ENCODE measurements around the gene PUDP. TPM values are rescaled to one million over a fixed set of nuclear protein-coding genes. Genes with fewer than 3 reads are reported as not detected.
"Not testable (repeated sequence)": the region's sequence is repeated elsewhere in the genome, so short reads cannot be mapped to it uniquely, and the experiment has no call there.

Gene PUDP
- polyA plus RNA-seq (ENCODE audit: insufficient read length in 4 of 4) = 10 to 100 TPM; 18.4 to 25.8 (median 21.4) TPM

DNA sequence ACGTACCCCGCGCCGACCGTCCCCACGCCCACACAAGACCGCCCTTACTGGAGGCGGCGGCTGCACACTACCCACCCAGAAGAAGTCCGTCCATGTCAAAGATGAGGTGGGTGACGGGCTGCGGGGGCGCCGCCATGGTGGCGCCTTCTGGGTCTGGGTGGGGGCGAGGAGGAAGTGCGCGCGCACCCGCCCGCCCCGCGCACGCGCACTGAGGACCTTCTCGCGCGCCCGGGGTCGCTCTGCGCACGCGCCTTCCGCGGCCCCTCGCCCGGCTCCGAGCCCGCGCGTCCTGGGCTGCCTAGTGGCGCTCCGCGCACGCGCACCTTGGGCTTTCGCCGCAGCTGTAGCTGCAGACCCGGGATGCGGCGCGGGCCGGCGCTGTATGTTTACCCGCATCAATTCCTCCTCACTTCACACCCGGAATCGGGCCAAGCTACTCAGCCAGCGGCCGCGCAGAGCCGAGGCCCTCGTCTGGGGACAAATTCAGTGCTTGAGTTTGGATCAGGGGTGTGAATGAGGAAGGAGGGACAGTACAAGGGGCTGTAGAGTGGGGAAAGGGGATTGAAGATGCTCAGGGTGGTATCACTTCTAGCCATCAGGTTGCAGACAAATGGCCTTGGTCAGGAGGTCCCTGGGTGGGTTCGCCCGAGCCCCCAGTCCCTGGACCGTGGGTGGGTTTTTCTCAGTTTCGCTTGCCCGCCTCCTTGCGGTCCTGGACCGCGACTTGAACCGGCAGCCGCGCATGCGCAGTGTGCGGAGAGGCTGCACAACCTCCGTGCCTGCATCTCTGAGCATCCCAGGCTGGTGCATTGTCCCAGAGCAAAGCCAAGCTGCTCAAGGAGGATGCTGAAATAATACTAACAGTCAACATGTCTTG lies at the start of gene PUDP:
Gene PUDP (minus strand): TSS at position 176 of the 877 bp plus-strand sequence. CDS start 40 bp downstream, at position 136.
- DNase-seq (ENCODE audit: low read depth in 4 of 4, low spot score in 2 of 4) = peak in 3 of 4 donors; percentile 50 to 62 (median 54)

DNA sequence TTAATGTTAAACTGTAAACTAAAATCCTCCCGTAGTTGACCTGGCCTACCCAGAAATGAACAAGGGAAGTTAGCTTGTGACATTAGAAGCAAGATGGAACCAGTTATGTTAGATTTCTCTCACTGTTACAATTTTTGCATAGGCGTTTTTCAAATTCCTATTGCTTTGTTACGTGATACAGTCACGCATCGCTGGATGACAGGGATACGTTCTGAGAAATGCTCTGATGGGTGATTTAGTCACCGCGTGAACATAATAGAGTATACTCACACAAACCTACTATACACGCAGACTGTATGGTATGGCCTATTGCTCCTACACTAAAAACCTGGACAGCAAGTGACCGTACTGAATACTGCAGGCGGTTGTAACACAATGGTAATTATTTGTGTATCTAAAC lies 46.7 kb upstream of the PUDP start:
- no peak for DNase-seq (ENCODE audit: low read depth in 4 of 4, low spot score in 2 of 4)

DNA sequence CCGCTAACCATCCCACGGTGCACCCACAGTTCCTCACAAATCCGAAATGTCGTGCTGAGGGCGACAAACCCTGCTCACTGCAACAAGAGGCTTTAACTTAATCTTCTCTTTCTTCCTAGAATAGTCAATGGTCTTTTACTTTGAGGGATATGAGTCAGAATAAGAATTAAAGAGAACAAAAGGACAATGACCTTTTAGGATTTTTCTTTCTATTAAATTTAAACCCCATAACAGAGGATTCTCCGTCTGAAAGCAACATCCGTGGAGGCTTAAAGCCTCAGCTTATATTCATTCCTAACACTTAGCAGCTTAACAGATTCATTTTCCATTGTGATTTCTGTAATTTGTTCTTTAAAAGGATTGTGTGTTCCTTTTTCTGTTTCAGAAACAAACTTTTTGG lies 44.9 kb upstream of the PUDP start:
- no peak for DNase-seq (ENCODE audit: low read depth in 4 of 4, low spot score in 2 of 4)

GRCh38 chrX:7191681-7192110 lies 43.7 kb upstream of the PUDP start:
- DNase-seq (ENCODE audit: low read depth in 4 of 4, low spot score in 2 of 4) = no peak

- DNase-seq (ENCODE audit: low read depth in 4 of 4, low spot score in 2 of 4) = no peak
Measured at GRCh38 chrX:7190157-7190556, 42.2 kb upstream of the PUDP start.

DNA sequence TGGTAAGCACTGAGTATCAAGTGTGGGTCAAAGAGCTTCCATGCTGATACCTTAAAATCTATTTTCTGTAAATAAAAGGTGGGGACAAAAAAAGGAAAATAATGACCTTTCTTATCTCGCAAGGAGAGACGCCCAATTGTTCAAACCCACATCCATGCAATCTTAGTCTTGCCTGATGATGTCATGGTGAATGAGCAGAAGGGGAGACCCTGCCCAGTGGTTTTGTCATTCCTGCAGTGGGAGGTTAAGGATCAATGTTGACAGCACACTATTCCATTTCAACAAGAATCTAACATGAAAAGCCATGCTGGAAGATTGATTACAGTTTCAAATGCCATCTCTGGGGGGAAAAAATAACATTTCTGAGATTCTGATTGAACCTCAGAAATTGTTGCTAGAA lies 40.7 kb upstream of the PUDP start:
- DNase-seq (ENCODE audit: low read depth in 4 of 4, low spot score in 2 of 4) = no peak

DNA sequence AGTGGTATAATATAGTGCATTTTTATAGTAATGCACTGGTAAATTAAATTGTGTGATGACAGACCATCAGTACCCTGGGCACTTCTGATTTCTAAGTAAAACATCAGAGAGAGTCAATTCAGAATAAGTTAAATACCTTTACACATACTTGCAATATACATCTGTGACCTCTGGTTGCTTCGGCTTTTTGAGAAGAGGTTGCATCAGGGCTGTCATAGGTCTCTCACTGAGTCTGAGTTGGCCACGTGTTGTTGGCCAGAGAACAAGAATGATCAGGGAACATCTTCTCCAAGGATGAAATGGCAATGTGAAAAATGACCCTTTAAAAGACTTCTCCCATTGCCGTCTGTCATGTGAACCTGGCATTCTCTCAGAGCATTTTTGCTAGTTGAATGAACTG lies 36.9 kb upstream of the PUDP start:
- DNase-seq (ENCODE audit: low read depth in 4 of 4, low spot score in 2 of 4) = no peak

GRCh38 chrX:7179446-7179845 lies 31.5 kb upstream of the PUDP start:
- DNase-seq (ENCODE audit: low read depth in 4 of 4, low spot score in 2 of 4) = no peak

- not testable (repeated sequence) for DNase-seq (ENCODE audit: low read depth in 4 of 4, low spot score in 2 of 4)
Measured at GRCh38 chrX:7178859-7179258, 30.9 kb upstream of the PUDP start.

DNA sequence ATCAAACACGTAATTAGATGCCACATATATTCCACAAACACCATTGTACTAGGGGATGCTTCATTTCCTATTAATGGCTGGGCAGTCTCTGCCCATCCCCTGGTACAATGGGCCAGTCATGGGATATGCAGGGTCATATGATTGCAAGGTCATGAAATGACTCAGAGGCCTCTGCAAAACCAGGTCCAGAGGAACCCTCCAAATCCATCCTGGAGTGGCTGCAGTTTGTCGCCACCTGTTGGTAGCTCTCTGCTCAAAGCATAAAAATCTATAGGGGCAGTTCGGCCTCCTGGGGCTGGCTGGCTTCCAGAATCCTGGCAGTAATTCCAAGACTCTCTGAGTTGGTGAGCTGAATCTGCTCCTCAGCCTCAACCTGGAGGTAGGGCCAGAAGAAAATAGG lies 22.9 kb upstream of the PUDP start:
- DNase-seq (ENCODE audit: low read depth in 4 of 4, low spot score in 2 of 4) = no peak

- no peak for DNase-seq (ENCODE audit: low read depth in 4 of 4, low spot score in 2 of 4)
Measured at GRCh38 chrX:7169627-7170026, 21.7 kb upstream of the PUDP start.

DNA sequence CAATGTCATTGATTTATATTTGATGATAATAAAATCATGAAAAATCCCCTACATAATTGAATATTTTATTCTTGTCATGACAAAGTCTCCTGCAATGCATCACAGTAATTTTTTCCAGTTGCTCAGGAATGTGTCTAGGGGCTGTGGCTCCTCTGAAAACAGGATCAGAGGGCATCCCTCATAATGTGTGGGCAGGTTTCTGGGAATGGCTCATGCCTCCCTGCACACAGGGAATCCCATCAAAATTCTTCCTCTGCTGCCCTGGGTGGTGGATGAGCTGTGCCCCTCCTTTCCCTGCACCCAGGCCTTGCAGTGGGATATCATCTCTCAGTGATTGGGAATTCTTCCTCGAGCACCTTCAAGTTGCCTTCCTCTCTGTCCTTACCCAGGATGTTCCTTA lies 20.4 kb upstream of the PUDP start:
- no peak for DNase-seq (ENCODE audit: low read depth in 4 of 4, low spot score in 2 of 4)

DNA sequence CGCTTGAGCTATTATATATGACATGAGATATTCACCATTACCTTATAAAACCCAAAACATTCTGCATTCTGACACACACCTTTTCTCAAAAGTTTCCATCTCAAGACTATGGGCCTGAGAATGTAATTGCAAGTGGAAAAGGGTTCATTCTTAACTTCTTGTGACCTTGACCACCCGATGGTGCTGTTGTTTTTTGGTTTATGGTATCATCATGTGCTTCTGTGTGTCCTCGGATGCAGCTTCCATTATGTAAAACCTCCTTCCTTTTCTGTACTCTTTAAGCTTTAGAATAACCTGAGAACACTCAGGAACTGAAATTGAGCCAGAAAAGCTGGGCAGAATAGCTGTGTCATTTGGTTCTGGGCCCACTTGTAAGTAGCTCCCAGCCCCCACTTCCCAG lies 16.2 kb upstream of the PUDP start:
- no peak for DNase-seq (ENCODE audit: low read depth in 4 of 4, low spot score in 2 of 4)

DNA sequence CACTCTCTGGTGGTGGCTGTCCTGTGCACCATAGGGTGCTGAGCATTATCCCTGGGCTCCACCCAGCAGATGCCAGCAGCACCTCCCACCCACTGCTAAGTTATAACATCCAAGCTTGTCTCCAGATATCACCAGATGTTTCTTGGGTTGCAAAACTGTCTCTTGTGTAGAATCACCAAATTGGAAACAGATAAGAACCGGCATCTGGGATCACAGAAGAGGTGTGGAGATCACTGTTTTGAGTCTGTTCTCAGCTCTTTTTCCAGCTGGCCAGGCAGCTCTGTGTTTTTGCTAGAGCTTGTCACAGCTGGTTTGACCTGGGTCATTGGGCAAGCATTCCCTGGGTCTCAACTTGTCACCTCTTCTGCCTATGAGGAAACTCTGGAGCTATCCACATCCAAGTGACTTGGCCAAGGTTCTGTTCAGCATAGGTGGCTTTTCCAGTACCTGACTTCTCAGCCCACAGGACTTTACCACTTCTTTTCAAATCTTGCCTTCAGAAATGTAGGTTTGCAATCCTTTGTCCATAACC lies 15.3 kb upstream of the PUDP start:
- DNase-seq (ENCODE audit: low read depth in 4 of 4, low spot score in 2 of 4) = no peak

- DNase-seq (ENCODE audit: low read depth in 4 of 4, low spot score in 2 of 4) = no peak
Measured at GRCh38 chrX:7159149-7159861, 11.4 kb upstream of the PUDP start.

- DNase-seq (ENCODE audit: low read depth in 4 of 4, low spot score in 2 of 4) = no peak
Measured at GRCh38 chrX:7158468-7158990, 10.6 kb upstream of the PUDP start.

- DNase-seq (ENCODE audit: low read depth in 4 of 4, low spot score in 2 of 4) = no peak
Measured at GRCh38 chrX:7156879-7157278, 8.9 kb upstream of the PUDP start.

DNA sequence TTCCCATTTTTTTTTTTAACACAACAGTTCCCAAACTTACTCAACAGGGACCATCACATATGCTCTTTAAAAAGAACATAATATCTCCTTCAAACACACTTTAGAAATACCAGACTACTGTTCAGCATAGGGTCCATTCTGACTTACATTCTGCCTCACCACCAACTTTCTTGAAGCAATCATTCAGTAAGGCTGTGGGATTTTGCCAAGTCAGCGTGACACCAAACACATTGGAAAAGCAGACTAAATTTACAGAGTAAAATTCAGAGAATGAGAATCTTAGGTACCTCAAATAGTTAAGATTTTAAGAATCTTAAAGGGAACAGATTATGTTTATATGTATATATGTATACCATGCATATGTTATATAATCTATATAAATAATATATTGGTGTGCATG lies 7.2 kb upstream of the PUDP start:
- DNase-seq (ENCODE audit: low read depth in 4 of 4, low spot score in 2 of 4) = no peak

DNA sequence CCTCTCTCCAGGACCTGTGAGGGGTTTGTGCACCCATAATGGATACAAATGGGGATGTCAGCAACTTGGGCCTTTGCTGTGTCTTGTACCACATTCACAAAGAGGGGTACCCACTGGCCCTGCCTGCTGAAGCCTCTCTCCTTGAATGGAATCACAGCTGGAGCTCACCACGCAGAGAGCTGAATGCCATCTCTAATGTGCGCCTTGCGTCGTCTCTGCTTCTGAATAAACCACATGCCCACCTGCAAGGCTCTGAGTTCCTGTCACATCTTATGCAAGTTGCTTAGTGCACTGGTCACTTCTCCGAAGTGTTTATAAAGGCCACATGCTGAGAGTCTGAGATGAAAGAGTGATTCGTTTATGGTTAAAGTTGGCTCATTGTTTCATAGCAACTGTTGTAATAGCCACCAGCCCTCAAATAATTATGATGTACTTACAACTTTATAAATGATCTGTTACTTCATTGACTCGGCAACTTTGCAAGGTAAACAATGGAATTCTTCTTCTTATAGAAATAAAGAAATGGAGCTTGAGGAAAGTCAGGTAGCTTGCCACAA lies 6.2 kb upstream of the PUDP start:
- DNase-seq (ENCODE audit: low read depth in 4 of 4, low spot score in 2 of 4) = no peak

GRCh38 chrX:7153231-7153630 lies 5.3 kb upstream of the PUDP start:
- DNase-seq (ENCODE audit: low read depth in 4 of 4, low spot score in 2 of 4) = no peak

DNA sequence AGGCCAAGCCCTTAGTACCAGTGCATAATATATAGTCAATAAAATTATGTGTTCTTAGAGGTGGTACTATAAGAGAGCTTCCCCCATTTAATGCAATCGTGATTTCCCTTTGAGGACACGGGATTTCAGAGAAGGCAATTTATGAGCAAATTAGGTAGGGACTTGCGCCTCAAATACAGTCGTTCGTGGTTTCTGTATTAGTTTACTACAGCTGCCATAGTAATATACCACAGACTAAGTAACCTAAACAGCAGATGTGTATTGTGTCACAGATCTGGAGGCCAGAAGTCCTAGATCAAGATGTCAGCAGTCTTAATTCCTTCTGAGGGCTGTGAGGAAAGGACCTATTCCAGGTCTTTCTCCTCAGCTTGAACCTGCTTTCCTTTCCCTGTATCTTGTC lies 1.5 kb upstream of the PUDP start:
- DNase-seq (ENCODE audit: low read depth in 4 of 4, low spot score in 2 of 4) = no peak

Measured in left renal cortex interstitium (tissue), 4 donors.